Prostate gland (tissue), 2 donors: Measurements from ENCODE around the gene SPHKAP. TPM values are rescaled to one million over a fixed set of nuclear protein-coding genes. Genes with fewer than 3 reads are reported as not detected.

ENCODE experiments used
- DNase-seq: peaks from one replicate; pipeline ENCODE4 v3.0.0-alpha.2; 2019; ENCODE audit warnings: low spot score
- H3K27ac ChIP-seq, 2 donors: fragments of 200-600 bp; sonication (generic); 2 replicates each; pipeline ENCODE4 v1.5.1; 2017 to 2019
- H3K27me3 ChIP-seq: fragments of 200-600 bp; sonication (generic); replicated peaks from 2 replicates; pipeline ENCODE4 v1.5.1; 2019; ENCODE audit not compliant: insufficient read depth
- H3K36me3 ChIP-seq, 2 donors: fragments of 200-600 bp; sonication (generic); 1 replicate in 1 of 2; 2 replicates in 1 of 2; pipeline versions ENCODE4 v1.5.1 to v1.8.1; 2017 to 2019
- H3K4me1 ChIP-seq: fragments of 200-600 bp; sonication (generic); replicated peaks from 2 replicates; pipeline ENCODE4 v1.5.1; 2019
- H3K4me3 ChIP-seq, 2 donors: fragments of 200-600 bp; sonication (generic); 2 replicates each; pipeline ENCODE4 v1.5.1; 2017 to 2019
- H3K9me3 ChIP-seq: fragments of 200-600 bp; sonication (generic); 2 replicates; pipeline ENCODE4 v1.5.1; 2017
- CTCF ChIP-seq, 4 experiments: fragments of 200-600 bp in 2 of 4; fragments of 450-650 bp in 2 of 4; sonication (generic) in 2 of 4; IDR thresholded peaks; 1 replicate in 3 of 4; 2 replicates in 1 of 4; pipeline ENCODE4 v1.5.1; 2016 to 2019; ENCODE audit warnings: antibody characterized with exemption in 4 of 4, mild to moderate bottlenecking in 2 of 4, moderate library complexity in 2 of 4
- POLR2A ChIP-seq: fragments of 450-650 bp; IDR thresholded peaks from one replicate; pipeline ENCODE4 v1.6.1; 2016; ENCODE audit warnings: antibody characterized with exemption, mild to moderate bottlenecking
- POLR2AphosphoS5 ChIP-seq: sonication (generic); formaldehyde crosslinking; IDR thresholded peaks from one replicate; pipeline ENCODE4 v1.6.1; 2017; ENCODE audit warnings: antibody characterized with exemption
- WGBS: methylation state at CpG from one replicate; pipeline ENCODE4 v1.1.5; 2018; 5-methylcytosine and 5-hydroxymethylcytosine counted together
- intact Hi-C: fragments of 100-400 bp; cut with DNase I; formaldehyde crosslinking; loops from one replicate; pipeline ENCODE4 v1.14.2; 2022
- total RNA-seq, 2 donors: library from RNA; depleted of rRNA; stranded (reverse); fragments of >200 nt; gene quantifications; one replicate each; pipeline ENCODE4 v1.1.0, GENCODE V29; 2016

Gene SPHKAP
- total RNA-seq, 2 donors from 2014 or later: 0.09 to 0.57 TPM

GRCh38 chr2:228023619-228024018, 157.9 kb downstream of the SPHKAP start:
- Histone ChIP-seq H3K36me3 (no peaks in the 10 kb centered on the region), H3K27me3 (no peaks in the 10 kb centered on the region), H3K9me3 (no peaks in the 10 kb centered on the region), H3K4me3 (no peak overlapping the region), H3K4me1 (no peaks in the 10 kb centered on the region), H3K27ac (no peak overlapping the region)
- TF ChIP-seq POLR2A: no peak
- intact Hi-C loops: no loop called here
- no peak for DNase-seq
- WGBS: 87% methylated on average over 6 of the region's 6 CpGs

- H3K9me3 ChIP-seq: no peaks in the 10 kb centered on the region
- DNase-seq: no peak
- H3K27me3 ChIP-seq: no peaks in the 10 kb centered on the region
- H3K4me1 ChIP-seq: no peaks in the 10 kb centered on the region
- WGBS: 90% methylated on average over 7 of the region's 7 CpGs
- intact Hi-C loops: no loop called here
- H3K36me3 ChIP-seq: no peaks in the 10 kb centered on the region
- no peak overlapping the region for H3K27ac ChIP-seq
- no peak overlapping the region for H3K4me3 ChIP-seq
- TF ChIP-seq CTCF (IDR thresholded peaks at IDR 0.05) (no peak), POLR2AphosphoS5 (no peak), POLR2A (no peak)
These were observed 163.2 kb downstream of the SPHKAP start for GRCh38 chr2:228018311-228018710.

DNA sequence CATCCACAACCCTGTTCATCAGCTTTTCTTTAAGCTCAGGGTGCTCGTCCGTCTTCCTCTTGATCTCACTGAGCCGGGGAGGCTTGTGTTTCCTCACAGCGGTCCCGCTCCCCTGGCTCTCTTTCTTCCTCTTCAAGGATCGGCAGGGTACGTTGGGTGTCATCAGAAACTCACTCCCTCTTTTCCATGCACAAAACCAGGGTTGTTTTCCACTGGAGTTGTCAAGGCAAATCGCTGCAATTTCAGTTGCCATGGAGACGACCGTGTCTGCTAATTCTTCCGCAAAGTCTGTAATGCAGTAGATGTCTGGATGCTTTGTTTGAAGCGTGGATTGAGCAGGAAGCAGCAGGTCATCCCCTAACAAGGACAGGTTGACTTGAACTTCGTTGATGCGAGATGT, 163.7 kb downstream of the SPHKAP start:
- 88% methylated on average over 14 of the region's 14 CpGs for WGBS
- no peak overlapping the region for H3K4me3 ChIP-seq
- H3K36me3 ChIP-seq: no peaks in the 10 kb centered on the region
- H3K27ac ChIP-seq: no peak overlapping the region
- TF ChIP-seq POLR2AphosphoS5 (no peak), POLR2A (no peak), CTCF (IDR thresholded peaks at IDR 0.05) (no peak)
- no peak for DNase-seq
- intact Hi-C loops: no loop called here
- H3K9me3 ChIP-seq: no peaks in the 10 kb centered on the region
- H3K27me3 ChIP-seq: no peaks in the 10 kb centered on the region
- H3K4me1 ChIP-seq: no peaks in the 10 kb centered on the region

DNA sequence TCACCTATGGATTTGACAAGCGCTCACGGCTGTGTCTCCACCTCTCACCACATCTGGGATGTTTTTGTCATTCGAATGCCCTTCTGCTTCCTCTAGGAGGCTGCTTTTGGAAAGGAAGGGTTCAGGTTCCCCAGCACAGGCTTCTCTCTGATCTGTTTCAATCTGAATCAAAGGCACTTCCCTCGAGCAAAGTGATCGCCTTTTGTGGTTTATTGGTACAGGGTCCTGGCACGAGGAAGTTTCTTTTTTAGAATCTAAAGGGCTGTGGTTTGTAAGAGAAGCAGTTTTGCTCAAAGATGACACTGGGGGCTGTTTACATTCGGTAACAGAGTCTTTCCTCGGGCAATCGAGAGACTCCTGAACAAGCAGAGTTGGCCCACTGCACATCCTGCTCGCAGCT, 165.1 kb downstream of the SPHKAP start:
- no peak overlapping the region for H3K27ac ChIP-seq
- no peaks in the 10 kb centered on the region for H3K27me3 ChIP-seq
- H3K4me3 ChIP-seq: no peak overlapping the region
- H3K4me1 ChIP-seq: no peaks in the 10 kb centered on the region
- DNase-seq: no peak
- TF ChIP-seq POLR2A: no peak
- TF ChIP-seq POLR2AphosphoS5: no peak
- TF ChIP-seq CTCF (IDR thresholded peaks at IDR 0.05): no peak
- no peaks in the 10 kb centered on the region for H3K9me3 ChIP-seq
- WGBS: 38% methylated on average over 10 of the region's 10 CpGs
- H3K36me3 ChIP-seq: no peaks in the 10 kb centered on the region
- intact Hi-C loops: no loop called here

- Histone ChIP-seq H3K27ac (no peak overlapping the region), H3K4me3 (no peak overlapping the region), H3K36me3 (no peaks in the 10 kb centered on the region), H3K9me3 (no peaks in the 10 kb centered on the region), H3K4me1 (no peaks in the 10 kb centered on the region), H3K27me3 (no peaks in the 10 kb centered on the region)
- TF ChIP-seq POLR2AphosphoS5 (no peak), CTCF (IDR thresholded peaks at IDR 0.05) (no peak), POLR2A (no peak)
- intact Hi-C loops: no loop called here
- whole genome bisulfite sequencing: 78% methylated on average over 1 of the region's 1 CpG
- no peak for DNase-seq
These were observed 165.7 kb downstream of the SPHKAP start for GRCh38 chr2:228015741-228016140.
